Mononuclear cell (primary cell): ENCODE measurements around the gene CNTRL. TPM values are rescaled to one million over a fixed set of nuclear protein-coding genes. Genes with fewer than 3 reads are reported as not detected.

Source experiments
- H3K27me3 ChIP-seq: 2 replicates; pipeline ENCODE4 v1.6.0; 2011; ENCODE audit warnings: low read length, control low read depth; ENCODE audit not compliant: insufficient read depth
- H3K4me1 ChIP-seq: 2 replicates; pipeline ENCODE4 v1.5.1; 2011; ENCODE audit warnings: mild to moderate bottlenecking, low read length, control low read depth; ENCODE audit not compliant: insufficient read depth
- H3K4me3 ChIP-seq: 2 replicates; pipeline ENCODE4 v1.5.1; 2011; ENCODE audit warnings: mild to moderate bottlenecking, low read length, moderate library complexity
- H3K9me3 ChIP-seq: 2 replicates; pipeline ENCODE4 v1.5.1; 2011; ENCODE audit warnings: low read depth, mild to moderate bottlenecking, control low read depth, low read length
- total RNA-seq: library from RNA; depleted of rRNA; stranded (reverse); fragments of >200 nt; gene quantifications from one replicate; pipeline ENCODE4 v1.2.3, GENCODE V29; 2012

Gene CNTRL
- total RNA-seq, 1 donor = 35.2 TPM

DNA sequence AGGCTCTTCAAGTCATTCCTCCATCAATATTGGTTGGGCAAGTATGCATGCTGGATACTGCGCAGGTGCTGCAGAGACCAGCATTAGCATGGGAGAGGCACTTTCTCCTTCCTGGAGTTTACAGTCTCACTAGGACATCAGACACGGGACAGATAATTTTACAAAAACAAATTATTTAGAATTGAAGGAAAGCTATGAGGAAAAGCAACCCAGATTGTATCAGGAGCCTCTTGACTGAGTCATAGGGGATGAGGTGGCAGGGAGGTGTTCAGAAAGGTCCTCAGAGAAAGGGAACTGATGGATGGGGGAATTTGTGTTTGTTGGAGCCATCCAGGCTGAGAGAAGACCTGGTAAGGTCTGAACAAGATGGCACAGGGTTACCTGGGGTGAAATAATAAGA, 151.4 kb downstream of the CNTRL start:
- Histone ChIP-seq H3K9me3 (no peaks in the 10 kb centered on the region), H3K27me3 (no peaks in the 10 kb centered on the region), H3K4me1 (peaks cover 18% of the 10 kb centered on the region), H3K4me3 (no peak overlapping the region)

Other genes starting within 250 kb of the CNTRL start
- gene PSMD5, start 232.0 kb upstream of the CNTRL start, total RNA-seq = 27.5 TPM
- gene PHF19, start 197.8 kb upstream of the CNTRL start, total RNA-seq = 31.6 TPM
- gene TRAF1, start 148.2 kb upstream of the CNTRL start, total RNA-seq = 88.8 TPM
- 1.8 TPM for gene C5, start 24.7 kb upstream of the CNTRL start, total RNA-seq
- gene RAB14, start 126.9 kb downstream of the CNTRL start, total RNA-seq = 49.7 TPM
- gene GSN, start 193.2 kb downstream of the CNTRL start, total RNA-seq = 72.2 TPM